ENCODE data around the gene PILRA. TPM values are rescaled to one million over a fixed set of nuclear protein-coding genes. Genes with fewer than 3 reads are reported as not detected.

PILRA gene
- total and polyA plus RNA-seq, 2 donors (not counting 1 experiment from before 2014, with no cell fraction given): 10.3 to 23.0 TPM

DNA sequence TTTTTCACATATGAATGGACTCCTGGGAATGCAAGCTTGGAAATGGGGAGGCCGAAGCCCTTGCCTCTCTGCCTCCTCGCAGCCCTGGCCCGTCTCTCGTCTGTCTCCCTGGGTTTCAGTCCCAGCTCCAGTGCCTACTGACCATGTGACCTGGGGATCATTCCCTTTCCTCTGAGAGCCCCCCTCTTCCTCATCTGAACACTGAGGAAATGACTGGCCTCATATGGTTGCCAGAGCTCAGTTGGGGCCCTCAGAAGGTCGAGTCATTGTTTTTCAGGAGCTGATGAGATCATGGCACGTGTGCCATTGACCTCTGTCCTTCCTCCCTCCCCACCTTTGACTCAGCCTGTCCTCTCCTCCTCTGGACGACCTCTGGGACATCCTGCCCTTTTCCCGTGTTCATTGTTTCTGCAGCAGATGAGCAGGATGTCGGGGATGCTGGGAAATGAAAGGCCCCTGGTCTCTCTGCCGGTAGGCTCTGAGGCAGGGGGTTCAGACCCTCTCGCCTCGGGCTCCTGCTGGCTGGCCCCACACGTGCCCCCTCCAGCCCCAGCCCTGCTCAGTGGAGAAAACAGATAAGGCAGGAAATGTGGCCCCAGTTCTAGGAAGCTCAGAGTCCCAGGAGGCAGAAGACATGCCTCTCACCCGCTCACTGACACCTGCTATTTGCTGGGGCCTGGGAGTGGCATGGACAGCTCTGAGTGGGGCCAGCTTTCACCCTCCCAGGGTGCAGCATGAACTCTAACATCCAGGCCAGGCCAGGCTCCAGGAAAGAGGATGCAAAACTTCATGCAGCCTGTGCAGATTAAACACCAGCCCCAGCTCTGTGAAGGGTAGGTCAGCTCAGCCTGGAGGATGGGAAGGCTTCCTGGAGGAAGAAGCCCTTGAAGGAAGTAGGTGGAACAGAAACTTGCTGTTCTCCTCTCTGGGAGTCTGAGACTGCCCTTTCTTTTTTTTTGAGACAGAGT is 71.3 kb downstream of the PILRA start:
- Histone ChIP-seq H3K4me2 (replicated peaks; ENCODE audit: low read depth, low read length, poor library complexity, severe bottlenecking) (peak overlapping the region; percentile 55), H3K4me3 (ENCODE audit: control extremely low read depth in 1 of 5, extremely low read depth in 1 of 5, insufficient read depth in 1 of 5, low read depth in 2 of 5, low read length in 4 of 5) (no peak overlapping the region), H4K20me1 (ENCODE audit: control insufficient read depth, insufficient read depth, low read length, poor library complexity, severe bottlenecking) (no peaks in the 10 kb centered on the region), H3K9ac (ENCODE audit: low read length) (no peak overlapping the region), H2AFZ (ENCODE audit: insufficient read depth, low read depth, low read length, poor library complexity, severe bottlenecking) (peak overlapping the region; percentile 73), H3K27me3 (replicated peaks in 1 of 4; ENCODE audit: control extremely low read depth in 1 of 4, control insufficient read depth in 3 of 4, insufficient read depth in 4 of 4, low read length in 3 of 4) (no peaks in the 10 kb centered on the region), H3K27ac (ENCODE audit: low read length in 2 of 2) (peak overlapping the region; percentile 30 to 51), H3K36me3 (replicated peaks in 1 of 2; ENCODE audit: control extremely low read depth in 1 of 2, control insufficient read depth in 1 of 2, extremely low read depth in 1 of 2, insufficient read depth in 2 of 2, low read length in 1 of 2) (no peaks in the 10 kb centered on the region), H3K9me3 (ENCODE audit: control extremely low read depth in 1 of 3, control insufficient read depth in 2 of 3, insufficient read depth in 1 of 3, low read length in 2 of 3) (no peaks in the 10 kb centered on the region), H3K4me1 (ENCODE audit: control insufficient read depth in 2 of 2, insufficient read depth in 2 of 2, low read length in 2 of 2) (peaks cover 15 to 22% of the 10 kb centered on the region in 2 donors), H3K79me2 (ENCODE audit: control insufficient read depth, insufficient read depth, low read length) (no peaks in the 10 kb centered on the region)
- intact Hi-C loops (cut with micrococcal nuclease): no loop called here
- no peaks in the 10 kb centered on the region for H3K27me3 Mint-ChIP-seq
- POLR2A ChIA-PET: interaction anchor here (0.6 to 1.2 kb wide), 3 partner anchors 16 to 169 kb away, joined by 3 to 4 read pairs (median 3); partner anchors contain the start of gene ZCWPW1
- TF ChIP-seq EZH2 (IDR thresholded peaks at IDR 0.05; ENCODE audit: borderline replicate concordance, insufficient read depth, low read depth, low read length, poor library complexity, severe bottlenecking): no peak
- TF ChIP-seq, protein P1, sequence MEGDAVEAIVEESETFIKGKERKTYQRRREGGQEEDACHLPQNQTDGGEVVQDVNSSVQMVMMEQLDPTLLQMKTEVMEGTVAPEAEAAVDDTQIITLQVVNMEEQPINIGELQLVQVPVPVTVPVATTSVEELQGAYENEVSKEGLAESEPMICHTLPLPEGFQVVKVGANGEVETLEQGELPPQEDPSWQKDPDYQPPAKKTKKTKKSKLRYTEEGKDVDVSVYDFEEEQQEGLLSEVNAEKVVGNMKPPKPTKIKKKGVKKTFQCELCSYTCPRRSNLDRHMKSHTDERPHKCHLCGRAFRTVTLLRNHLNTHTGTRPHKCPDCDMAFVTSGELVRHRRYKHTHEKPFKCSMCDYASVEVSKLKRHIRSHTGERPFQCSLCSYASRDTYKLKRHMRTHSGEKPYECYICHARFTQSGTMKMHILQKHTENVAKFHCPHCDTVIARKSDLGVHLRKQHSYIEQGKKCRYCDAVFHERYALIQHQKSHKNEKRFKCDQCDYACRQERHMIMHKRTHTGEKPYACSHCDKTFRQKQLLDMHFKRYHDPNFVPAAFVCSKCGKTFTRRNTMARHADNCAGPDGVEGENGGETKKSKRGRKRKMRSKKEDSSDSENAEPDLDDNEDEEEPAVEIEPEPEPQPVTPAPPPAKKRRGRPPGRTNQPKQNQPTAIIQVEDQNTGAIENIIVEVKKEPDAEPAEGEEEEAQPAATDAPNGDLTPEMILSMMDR (IDR thresholded peaks at IDR 0.05): no peak
- H3K4me3 Mint-ChIP-seq: no peak overlapping the region
- H3K4me1 Mint-ChIP-seq: peaks cover 15% of the 10 kb centered on the region
- peak overlapping the region; percentile 77 for H3K27ac Mint-ChIP-seq
- 43% methylated on average over 9 of the region's 14 CpGs for WGBS (ENCODE audit: insufficient coverage)
- H3K9me3 Mint-ChIP-seq (ENCODE audit: insufficient read depth): no peaks in the 10 kb centered on the region
- DNase-seq (no peak), ATAC-seq (ENCODE audit: low read depth) (peak; percentile 47)
- CTCF ChIA-PET: interaction anchor here (1.0 to 4.7 kb wide), 7 partner anchors 8 to 119 kb away, joined by 3 to 26 read pairs (median 4); partner anchors contain the start of gene PPP1R35

Data from B cell (primary cell).